ENCODE measurements around the gene DYTN.

DNA sequence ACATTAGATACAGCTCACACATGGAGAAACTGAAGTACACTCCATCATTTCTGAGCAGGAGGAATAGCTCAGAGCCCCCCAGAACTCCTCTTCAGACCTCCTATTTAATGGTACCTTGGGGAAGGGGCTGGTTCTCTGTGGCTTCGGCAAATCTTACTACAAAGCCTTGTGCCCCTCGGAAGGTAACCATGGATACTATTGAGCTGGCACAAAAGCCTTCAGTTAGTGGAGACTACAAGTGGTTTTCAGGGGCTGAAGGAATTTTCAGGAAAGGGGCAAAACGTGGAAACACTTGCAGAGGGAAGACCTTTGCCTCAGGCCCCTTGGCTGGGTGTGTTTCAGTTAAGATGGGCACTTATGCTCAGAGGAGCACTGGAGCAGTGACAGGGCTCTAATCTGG lies 77.0 kb downstream of the DYTN start:
- TF ChIP-seq RAD21 (conservative IDR thresholded peaks at IDR 0.05 in 1 of 2, IDR thresholded peaks at IDR 0.05 in 1 of 2) (no peak), CTCF (IDR thresholded peaks at IDR 0.05) (no peak), USF2 (IDR thresholded peaks at IDR 0.05) (no peak), NR3C1 (IDR thresholded peaks at IDR 0.05) (no peak), CBX8 (IDR thresholded peaks at IDR 0.05) (no peak), MAFK (IDR thresholded peaks at IDR 0.05; ENCODE audit: partially characterized antibody) (no peak), POLR2A (IDR thresholded peaks at IDR 0.05; ENCODE audit: low read length) (no peak), POLR2AphosphoS2 (conservative IDR thresholded peaks at IDR 0.05; ENCODE audit: low read length) (no peak), CHD4 (IDR thresholded peaks at IDR 0.05; ENCODE audit: borderline replicate concordance) (no peak), MYC (IDR thresholded peaks at IDR 0.05; ENCODE audit: borderline replicate concordance, low read length) (no peak), RFX5 (IDR thresholded peaks at IDR 0.05) (no peak), MAX (IDR thresholded peaks at IDR 0.05) (no peak)
- TF ChIP-seq, protein P1, sequence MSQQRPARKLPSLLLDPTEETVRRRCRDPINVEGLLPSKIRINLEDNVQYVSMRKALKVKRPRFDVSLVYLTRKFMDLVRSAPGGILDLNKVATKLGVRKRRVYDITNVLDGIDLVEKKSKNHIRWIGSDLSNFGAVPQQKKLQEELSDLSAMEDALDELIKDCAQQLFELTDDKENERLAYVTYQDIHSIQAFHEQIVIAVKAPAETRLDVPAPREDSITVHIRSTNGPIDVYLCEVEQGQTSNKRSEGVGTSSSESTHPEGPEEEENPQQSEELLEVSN (IDR thresholded peaks at IDR 0.05; ENCODE audit: borderline replicate concordance, low read depth) = no peak
- TF ChIP-seq, protein P2, sequence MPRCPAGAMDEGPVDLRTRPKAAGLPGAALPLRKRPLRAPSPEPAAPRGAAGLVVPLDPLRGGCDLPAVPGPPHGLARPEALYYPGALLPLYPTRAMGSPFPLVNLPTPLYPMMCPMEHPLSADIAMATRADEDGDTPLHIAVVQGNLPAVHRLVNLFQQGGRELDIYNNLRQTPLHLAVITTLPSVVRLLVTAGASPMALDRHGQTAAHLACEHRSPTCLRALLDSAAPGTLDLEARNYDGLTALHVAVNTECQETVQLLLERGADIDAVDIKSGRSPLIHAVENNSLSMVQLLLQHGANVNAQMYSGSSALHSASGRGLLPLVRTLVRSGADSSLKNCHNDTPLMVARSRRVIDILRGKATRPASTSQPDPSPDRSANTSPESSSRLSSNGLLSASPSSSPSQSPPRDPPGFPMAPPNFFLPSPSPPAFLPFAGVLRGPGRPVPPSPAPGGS (IDR thresholded peaks at IDR 0.05) = no peak
